HepG2 (cell line): ENCODE results near the gene ARHGEF7.

Experiments used
- ASH2L ChIP-seq: fragments of 300-600, 200-600 bp; sonication (generic); IDR thresholded peaks from 2 replicates; pipeline ENCODE4 v1.7.0; 2017; ENCODE audit warnings: low read depth, mild to moderate bottlenecking, moderate library complexity, mixed read lengths, low read length; ENCODE audit not compliant: insufficient read length
- JUND ChIP-seq: sonication (generic); formaldehyde crosslinking; IDR thresholded peaks from 2 replicates; pipeline ENCODE4 v1.8.0; 2022; ENCODE audit warnings: mild to moderate bottlenecking, missing genetic modification reagents
- KDM2A ChIP-seq: sonication (generic); formaldehyde crosslinking; IDR thresholded peaks from 2 replicates; pipeline ENCODE4 v1.4.0; 2020; ENCODE audit warnings: low read depth, missing genetic modification reagents, borderline replicate concordance
- ZNF329 ChIP-seq: sonication (generic); formaldehyde crosslinking; IDR thresholded peaks from 2 replicates; pipeline ENCODE4 v1.9.0; 2021; ENCODE audit warnings: low read depth, mild to moderate bottlenecking, missing genetic modification reagents
- TF ChIP-seq, protein P1 (sequence below): sonication (generic); formaldehyde crosslinking; IDR thresholded peaks from 2 replicates; pipeline ENCODE4 v1.4.0; 2020; ENCODE audit warnings: mild to moderate bottlenecking, missing genetic modification reagents, borderline replicate concordance
- TF ChIP-seq, protein P2 (sequence below), 2 experiments: IDR thresholded peaks; 2 replicates each; pipeline ENCODE4 v1.6.1; 2011 to 2012; ENCODE audit warnings: low read length in 2 of 2, borderline replicate concordance in 1 of 2, low read depth in 1 of 2, mild to moderate bottlenecking in 1 of 2, moderate library complexity in 1 of 2

DNA sequence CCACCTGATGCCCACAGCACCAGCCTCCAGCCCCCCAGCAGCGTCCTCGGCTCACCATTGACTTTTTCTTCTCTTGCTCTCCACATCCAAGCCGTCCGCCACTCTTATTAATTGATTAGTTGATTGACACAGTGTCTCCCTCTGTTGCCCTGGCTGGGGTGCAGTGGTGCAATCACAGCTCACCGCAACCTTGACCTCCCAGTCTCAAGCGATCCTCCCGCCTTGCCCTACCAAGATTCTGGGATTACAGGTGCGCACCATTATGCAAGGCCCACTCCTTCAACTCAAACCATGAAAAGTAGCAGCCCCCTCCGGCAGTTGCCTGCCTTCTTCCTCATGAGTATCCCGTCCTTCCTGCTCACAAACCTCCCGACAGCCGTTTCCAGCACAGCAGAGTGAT, 204.4 kb downstream of the ARHGEF7 start:
- TF ChIP-seq, protein P1, sequence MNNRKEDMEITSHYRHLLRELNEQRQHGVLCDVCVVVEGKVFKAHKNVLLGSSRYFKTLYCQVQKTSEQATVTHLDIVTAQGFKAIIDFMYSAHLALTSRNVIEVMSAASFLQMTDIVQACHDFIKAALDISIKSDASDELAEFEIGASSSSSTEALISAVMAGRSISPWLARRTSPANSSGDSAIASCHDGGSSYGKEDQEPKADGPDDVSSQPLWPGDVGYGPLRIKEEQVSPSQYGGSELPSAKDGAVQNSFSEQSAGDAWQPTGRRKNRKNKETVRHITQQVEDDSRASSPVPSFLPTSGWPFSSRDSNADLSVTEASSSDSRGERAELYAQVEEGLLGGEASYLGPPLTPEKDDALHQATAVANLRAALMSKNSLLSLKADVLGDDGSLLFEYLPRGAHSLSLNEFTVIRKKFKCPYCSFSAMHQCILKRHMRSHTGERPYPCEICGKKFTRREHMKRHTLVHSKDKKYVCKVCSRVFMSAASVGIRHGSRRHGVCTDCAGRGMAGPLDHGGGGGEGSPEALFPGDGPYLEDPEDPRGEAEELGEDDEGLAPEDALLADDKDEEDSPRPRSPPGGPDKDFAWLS = no peak
- TF ChIP-seq JUND (CRISPR knock-in tag) = no peak
- TF ChIP-seq ZNF329 (CRISPR knock-in tag) = no peak
- no peak for TF ChIP-seq ASH2L
- TF ChIP-seq, protein P2, sequence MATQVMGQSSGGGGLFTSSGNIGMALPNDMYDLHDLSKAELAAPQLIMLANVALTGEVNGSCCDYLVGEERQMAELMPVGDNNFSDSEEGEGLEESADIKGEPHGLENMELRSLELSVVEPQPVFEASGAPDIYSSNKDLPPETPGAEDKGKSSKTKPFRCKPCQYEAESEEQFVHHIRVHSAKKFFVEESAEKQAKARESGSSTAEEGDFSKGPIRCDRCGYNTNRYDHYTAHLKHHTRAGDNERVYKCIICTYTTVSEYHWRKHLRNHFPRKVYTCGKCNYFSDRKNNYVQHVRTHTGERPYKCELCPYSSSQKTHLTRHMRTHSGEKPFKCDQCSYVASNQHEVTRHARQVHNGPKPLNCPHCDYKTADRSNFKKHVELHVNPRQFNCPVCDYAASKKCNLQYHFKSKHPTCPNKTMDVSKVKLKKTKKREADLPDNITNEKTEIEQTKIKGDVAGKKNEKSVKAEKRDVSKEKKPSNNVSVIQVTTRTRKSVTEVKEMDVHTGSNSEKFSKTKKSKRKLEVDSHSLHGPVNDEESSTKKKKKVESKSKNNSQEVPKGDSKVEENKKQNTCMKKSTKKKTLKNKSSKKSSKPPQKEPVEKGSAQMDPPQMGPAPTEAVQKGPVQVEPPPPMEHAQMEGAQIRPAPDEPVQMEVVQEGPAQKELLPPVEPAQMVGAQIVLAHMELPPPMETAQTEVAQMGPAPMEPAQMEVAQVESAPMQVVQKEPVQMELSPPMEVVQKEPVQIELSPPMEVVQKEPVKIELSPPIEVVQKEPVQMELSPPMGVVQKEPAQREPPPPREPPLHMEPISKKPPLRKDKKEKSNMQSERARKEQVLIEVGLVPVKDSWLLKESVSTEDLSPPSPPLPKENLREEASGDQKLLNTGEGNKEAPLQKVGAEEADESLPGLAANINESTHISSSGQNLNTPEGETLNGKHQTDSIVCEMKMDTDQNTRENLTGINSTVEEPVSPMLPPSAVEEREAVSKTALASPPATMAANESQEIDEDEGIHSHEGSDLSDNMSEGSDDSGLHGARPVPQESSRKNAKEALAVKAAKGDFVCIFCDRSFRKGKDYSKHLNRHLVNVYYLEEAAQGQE (IDR thresholded peaks at IDR 0.05; ENCODE audit: borderline replicate concordance in 1 of 2, low read depth in 1 of 2, low read length in 2 of 2) = no peak
- TF ChIP-seq KDM2A = no peak
